CD8-positive, alpha-beta memory T cell (primary cell): ENCODE data around the gene FILIP1L. TPM values are rescaled to one million over a fixed set of nuclear protein-coding genes. Genes with fewer than 3 reads are reported as not detected.

Source experiments
- CTCF ChIA-PET: fragments of 350-600 bp; sonication (Branson Sonifier 250); formaldehyde crosslinking; loops from one replicate; lab custom pipeline; 2021; ENCODE audit warnings: antibody characterized with exemption; lab: Charles Lee
- POLR2A ChIA-PET: fragments of 350-600 bp; sonication (Branson Sonifier 250); formaldehyde crosslinking; loops from one replicate; lab custom pipeline; 2021; ENCODE audit warnings: antibody characterized with exemption; lab: Charles Lee
- DNase-seq, 5 donors: peaks; one replicate each; pipeline versions ENCODE4 v3.0.0 to v3.0.0-alpha.2; 2020 to 2022; ENCODE audit warnings: mixed read lengths in 1 of 5
- H3K27ac ChIP-seq: one replicate; pipeline ENCODE4 v1.7.0; 2013; ENCODE audit warnings: low read depth, mild to moderate bottlenecking, low read length, moderate library complexity
- H3K27me3 ChIP-seq: 2 replicates; pipeline ENCODE4 v1.7.0; 2013; ENCODE audit warnings: low read length, mild to moderate bottlenecking; ENCODE audit not compliant: insufficient read depth, poor library complexity, severe bottlenecking
- H3K36me3 ChIP-seq: 2 replicates; pipeline ENCODE4 v1.7.0; 2013; ENCODE audit warnings: mild to moderate bottlenecking, low read length, moderate library complexity; ENCODE audit not compliant: insufficient read depth
- H3K4me1 ChIP-seq: 2 replicates; pipeline ENCODE4 v1.7.0; 2013; ENCODE audit warnings: mild to moderate bottlenecking, low read length, moderate library complexity; ENCODE audit not compliant: insufficient read depth
- H3K4me3 ChIP-seq: 2 replicates; pipeline ENCODE4 v1.7.0; 2013; ENCODE audit warnings: mild to moderate bottlenecking, low read length
- H3K9me3 ChIP-seq: 2 replicates; pipeline ENCODE4 v1.7.0; 2013; ENCODE audit warnings: mild to moderate bottlenecking, low read length
- H3K27ac Mint-ChIP-seq, 8 donors: one replicate each; pipeline ENCODE4 v1.8.0; 2020 to 2021; ENCODE audit warnings: mixed read lengths in 8 of 8, mild to moderate bottlenecking in 6 of 8, inconsistent platforms in 3 of 8, moderate library complexity in 3 of 8
- H3K27me3 Mint-ChIP-seq, 2 donors: one replicate each; pipeline ENCODE4 v1.8.0; 2020 to 2021; ENCODE audit warnings: mixed read lengths in 2 of 2, mild to moderate bottlenecking in 1 of 2, moderate library complexity in 1 of 2
- H3K36me3 Mint-ChIP-seq, 3 donors: one replicate each; pipeline ENCODE4 v1.8.0; 2020 to 2021; ENCODE audit warnings: mixed read lengths in 3 of 3, inconsistent platforms in 1 of 3, mild to moderate bottlenecking in 1 of 3
- H3K4me1 Mint-ChIP-seq, 3 donors: one replicate each; pipeline ENCODE4 v1.8.0; 2020 to 2021; ENCODE audit warnings: mixed read lengths in 3 of 3, inconsistent platforms in 1 of 3, mild to moderate bottlenecking in 1 of 3
- H3K4me3 Mint-ChIP-seq, 7 donors: one replicate each; pipeline ENCODE4 v1.8.0; 2020 to 2021; ENCODE audit warnings: mixed read lengths in 7 of 7, mild to moderate bottlenecking in 6 of 7, moderate library complexity in 4 of 7, inconsistent platforms in 2 of 7
- H3K9me3 Mint-ChIP-seq, 5 donors: one replicate each; pipeline ENCODE4 v1.8.0; 2020 to 2022; ENCODE audit warnings: mixed read lengths in 5 of 5, mild to moderate bottlenecking in 3 of 5, moderate library complexity in 2 of 5, inconsistent platforms in 1 of 5
- polyA plus RNA-seq: library from polyadenylated mRNA; unstranded; fragments of 300-500 nt; fragmentation: Illumina TruSeq; gene quantifications from one replicate; pipeline ENCODE4 v1.2.3, GENCODE V29; 2021
- total RNA-seq, 2 experiments: library from RNA; stranded (reverse); gene quantifications; one replicate each; pipeline ENCODE4 v1.2.3, GENCODE V29; 2021

Gene FILIP1L
- total and polyA plus RNA-seq, 3 experiments from 2014 or later = 0.12 to 0.27 (median 0.20) TPM

- Histone ChIP-seq H3K27ac (no peak overlapping the region), H3K27me3 (no peaks in the 10 kb centered on the region), H3K36me3 (no peaks in the 10 kb centered on the region), H3K4me1 (no peaks in the 10 kb centered on the region), H3K4me3 (no peak overlapping the region), H3K9me3 (no peaks in the 10 kb centered on the region)
- Mint-ChIP-seq H3K27ac (no peak overlapping the region), H3K4me1 (no peaks in the 10 kb centered on the region), H3K4me3 (no peak overlapping the region), H3K27me3 (no peaks in the 10 kb centered on the region), H3K36me3 (peaks cover 0 to 5% (median 0%) of the 10 kb centered on the region in 3 donors), H3K9me3 (no peaks in the 10 kb centered on the region)
- POLR2A ChIA-PET = no interaction called here
- DNase-seq = no peak
- CTCF ChIA-PET = no interaction called here
Observed at GRCh38 chr3:99901200-99901926, 212.9 kb downstream of the FILIP1L start.

DNA sequence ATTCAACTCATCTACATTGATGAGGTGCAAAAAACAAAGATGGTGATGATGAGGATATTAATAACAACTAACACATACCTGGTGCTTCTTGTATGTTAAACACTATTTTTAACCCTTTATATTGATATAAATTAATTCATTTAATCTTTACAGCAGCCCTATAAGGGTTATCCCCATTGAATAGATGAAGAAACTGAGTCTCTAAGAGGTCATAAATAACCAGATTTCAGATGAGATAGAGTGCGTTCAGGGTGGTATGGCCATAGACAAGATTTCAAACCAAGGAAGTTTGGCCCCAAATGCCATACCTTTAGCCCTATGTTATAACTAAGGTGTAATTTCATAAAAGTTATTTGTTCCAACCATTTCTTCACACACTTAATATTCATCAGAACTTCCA lies 214.1 kb downstream of the FILIP1L start:
- H3K4me1 Mint-ChIP-seq = peaks cover 0 to 7% (median 0%) of the 10 kb centered on the region in 3 donors
- peaks cover 0 to 7% (median 0%) of the 10 kb centered on the region in 3 donors for H3K36me3 Mint-ChIP-seq
- no peak overlapping the region for H3K4me3 Mint-ChIP-seq
- H3K36me3 ChIP-seq = no peaks in the 10 kb centered on the region
- no peaks in the 10 kb centered on the region for H3K27me3 ChIP-seq
- no peaks in the 10 kb centered on the region for H3K9me3 Mint-ChIP-seq
- H3K27ac ChIP-seq = no peak overlapping the region
- no peaks in the 10 kb centered on the region for H3K9me3 ChIP-seq
- ChIA-PET CTCF (no interaction called here), POLR2A (no interaction called here)
- no peaks in the 10 kb centered on the region for H3K27me3 Mint-ChIP-seq
- no peak overlapping the region for H3K4me3 ChIP-seq
- DNase-seq = no peak
- no peak overlapping the region for H3K27ac Mint-ChIP-seq
- H3K4me1 ChIP-seq = no peaks in the 10 kb centered on the region

DNA sequence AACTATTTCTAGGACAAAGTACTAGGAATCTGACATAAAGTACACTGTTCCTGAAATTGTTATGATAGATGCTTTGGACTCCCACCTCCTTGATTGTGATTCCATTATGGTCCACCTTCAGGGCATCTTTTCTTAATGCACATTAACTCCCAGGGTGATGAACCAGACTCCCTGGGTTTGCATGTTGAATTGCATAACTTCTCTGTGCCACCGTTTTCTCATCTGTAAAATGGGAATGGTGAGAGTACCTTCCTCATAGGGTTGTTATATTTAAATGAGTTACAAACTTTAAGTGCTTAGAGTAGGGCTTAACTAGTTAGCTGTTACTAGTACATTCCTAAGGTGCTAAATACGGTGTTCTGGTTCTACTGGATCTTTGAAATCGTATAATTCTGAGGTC lies 214.7 kb downstream of the FILIP1L start:
- CTCF ChIA-PET = no interaction called here
- no peaks in the 10 kb centered on the region for H3K27me3 ChIP-seq

DNA sequence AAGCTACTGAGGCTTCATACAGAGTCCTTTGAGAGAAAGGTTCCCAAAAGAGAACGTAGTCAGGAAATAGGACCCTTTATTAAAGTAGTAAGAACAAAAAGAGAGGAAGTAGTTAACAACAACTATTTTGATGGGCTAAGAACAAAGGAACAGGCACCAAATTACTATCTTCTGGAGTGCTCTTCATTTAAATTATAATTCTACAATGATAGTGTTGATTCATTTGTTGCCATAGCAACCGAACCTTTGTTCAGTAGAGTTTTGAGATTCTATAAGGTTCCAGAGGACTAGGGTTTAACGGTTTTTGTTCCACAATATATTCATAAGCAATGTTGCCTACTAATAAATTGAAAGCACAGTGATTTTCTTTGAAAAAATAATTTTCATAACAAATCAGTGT lies 217.8 kb downstream of the FILIP1L start:
- no peak overlapping the region for H3K4me3 ChIP-seq
- no peak overlapping the region for H3K4me3 Mint-ChIP-seq
- no peak overlapping the region for H3K27ac ChIP-seq
- POLR2A ChIA-PET = no interaction called here
- H3K36me3 ChIP-seq = no peaks in the 10 kb centered on the region
- no peak overlapping the region for H3K27ac Mint-ChIP-seq
- H3K4me1 Mint-ChIP-seq = peaks cover 0 to 14% (median 0%) of the 10 kb centered on the region in 3 donors
- no peaks in the 10 kb centered on the region for H3K27me3 Mint-ChIP-seq
- no peaks in the 10 kb centered on the region for H3K4me1 ChIP-seq
- no peaks in the 10 kb centered on the region for H3K9me3 Mint-ChIP-seq
- CTCF ChIA-PET = no interaction called here
- no peak for DNase-seq
- no peaks in the 10 kb centered on the region for H3K9me3 ChIP-seq
- no peaks in the 10 kb centered on the region for H3K27me3 ChIP-seq
- peaks cover 0 to 4% (median 3%) of the 10 kb centered on the region in 3 donors for H3K36me3 Mint-ChIP-seq

More for the DNA sequence above, 214.7 kb downstream of the FILIP1L start:
- H3K4me1 Mint-ChIP-seq = peaks cover 0 to 7% (median 0%) of the 10 kb centered on the region in 3 donors
- no peak overlapping the region for H3K27ac Mint-ChIP-seq
- H3K9me3 Mint-ChIP-seq = no peaks in the 10 kb centered on the region
- Histone ChIP-seq H3K4me1 (no peaks in the 10 kb centered on the region), H3K9me3 (no peaks in the 10 kb centered on the region), H3K4me3 (no peak overlapping the region), H3K36me3 (no peaks in the 10 kb centered on the region), H3K27ac (no peak overlapping the region)
- DNase-seq = no peak
- peaks cover 0 to 4% (median 0%) of the 10 kb centered on the region in 3 donors for H3K36me3 Mint-ChIP-seq
- POLR2A ChIA-PET = no interaction called here
- no peak overlapping the region for H3K4me3 Mint-ChIP-seq
- H3K27me3 Mint-ChIP-seq = no peaks in the 10 kb centered on the region

DNA sequence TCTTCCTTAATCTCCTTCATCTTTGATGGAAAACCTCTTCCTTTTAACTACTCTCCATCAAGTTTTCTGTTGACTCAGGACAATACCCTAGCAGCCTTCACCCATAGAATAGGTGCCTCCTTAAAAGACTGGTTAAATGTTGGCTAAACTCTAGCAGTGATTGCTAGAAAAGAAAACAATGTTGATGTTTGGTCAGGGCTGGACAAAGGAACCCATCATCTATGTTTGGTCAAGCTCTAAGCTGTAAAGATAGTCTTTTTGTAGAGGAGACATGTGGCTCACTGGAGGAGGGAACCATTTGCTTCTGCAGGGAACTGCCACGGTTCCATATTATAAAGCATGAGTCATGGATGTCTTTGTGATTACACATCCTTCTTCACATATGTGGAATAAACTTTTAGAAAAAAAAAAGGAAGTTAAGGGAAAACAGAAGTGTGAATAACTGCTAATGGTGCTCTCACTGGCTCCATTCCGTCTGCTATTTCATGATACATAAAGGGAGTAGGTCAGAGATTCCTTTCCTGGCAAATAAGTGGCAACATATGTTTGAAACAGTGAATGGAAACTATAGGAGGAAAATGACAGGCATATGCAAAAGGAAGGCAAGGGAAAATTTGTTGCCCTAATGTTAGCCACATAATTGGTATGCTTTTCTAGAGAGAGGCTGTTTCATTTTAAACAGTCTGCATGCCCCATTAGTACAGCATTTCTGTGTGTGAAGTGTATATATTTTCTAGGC lies 218.4 kb downstream of the FILIP1L start:
- H3K4me1 ChIP-seq = no peaks in the 10 kb centered on the region
- H3K9me3 Mint-ChIP-seq = no peaks in the 10 kb centered on the region
- H3K4me3 ChIP-seq = no peak overlapping the region
- no peak for DNase-seq
- H3K27me3 Mint-ChIP-seq = no peaks in the 10 kb centered on the region
- CTCF ChIA-PET = no interaction called here
- H3K4me1 Mint-ChIP-seq = peaks cover 0 to 14% (median 0%) of the 10 kb centered on the region in 3 donors
- H3K27ac Mint-ChIP-seq = peak overlapping the region in 1 of 8 donors; percentile 77
- H3K27me3 ChIP-seq = no peaks in the 10 kb centered on the region
- no peaks in the 10 kb centered on the region for H3K36me3 ChIP-seq
- no peaks in the 10 kb centered on the region for H3K9me3 ChIP-seq
- peaks cover 0 to 4% (median 3%) of the 10 kb centered on the region in 3 donors for H3K36me3 Mint-ChIP-seq
- H3K4me3 Mint-ChIP-seq = no peak overlapping the region
- POLR2A ChIA-PET = interaction anchor here (0.7 kb wide), 1 partner anchor 177 kb away, joined by 3 read pairs; no protein-coding TSS in a partner anchor
- no peak overlapping the region for H3K27ac ChIP-seq

- H3K27ac Mint-ChIP-seq = no peak overlapping the region
Observed at GRCh38 chr3:99895131-99895696, 219.1 kb downstream of the FILIP1L start.

DNA sequence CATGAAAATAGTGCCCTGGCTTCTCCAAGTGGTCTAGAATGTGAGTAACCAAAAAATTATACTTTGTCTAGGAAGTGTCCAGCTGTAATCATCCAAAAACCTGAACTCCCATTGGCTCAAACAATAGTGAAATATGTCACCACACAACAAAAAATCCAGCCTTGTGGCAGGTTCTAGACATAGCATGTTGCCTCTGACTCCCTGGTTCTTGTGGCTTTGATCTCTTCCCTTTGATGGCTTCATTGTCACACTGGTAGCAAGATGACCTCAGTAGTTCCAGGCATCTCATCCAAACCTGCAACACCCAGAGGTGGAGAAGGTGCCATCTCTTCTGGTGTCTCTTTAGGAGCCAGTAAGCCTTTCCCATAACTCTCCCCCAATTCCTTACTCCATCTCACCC lies 222.0 kb downstream of the FILIP1L start:
- Histone ChIP-seq H3K27ac (no peak overlapping the region), H3K36me3 (no peaks in the 10 kb centered on the region), H3K27me3 (no peaks in the 10 kb centered on the region), H3K4me3 (no peak overlapping the region), H3K9me3 (no peaks in the 10 kb centered on the region), H3K4me1 (no peaks in the 10 kb centered on the region)
- Mint-ChIP-seq H3K4me3 (no peak overlapping the region), H3K27me3 (no peaks in the 10 kb centered on the region), H3K36me3 (peaks cover 0 to 8% (median 4%) of the 10 kb centered on the region in 3 donors), H3K27ac (peak overlapping the region in 1 of 8 donors; percentile 41), H3K4me1 (peaks cover 0 to 14% (median 4%) of the 10 kb centered on the region in 3 donors), H3K9me3 (no peaks in the 10 kb centered on the region)
- POLR2A ChIA-PET = no interaction called here
- CTCF ChIA-PET = no interaction called here
- DNase-seq = no peak

More at GRCh38 chr3:99895131-99895696, 219.1 kb downstream of the FILIP1L start:
- no peak for DNase-seq
- no peak overlapping the region for H3K27ac ChIP-seq
- no peaks in the 10 kb centered on the region for H3K9me3 Mint-ChIP-seq
- no peak overlapping the region for H3K4me3 ChIP-seq
- H3K27me3 ChIP-seq = no peaks in the 10 kb centered on the region
- H3K4me1 ChIP-seq = no peaks in the 10 kb centered on the region
- POLR2A ChIA-PET = interaction anchor here (0.7 kb wide), 1 partner anchor 178 kb away, joined by 3 read pairs; no protein-coding TSS in a partner anchor
- H3K4me3 Mint-ChIP-seq = no peak overlapping the region
- H3K36me3 Mint-ChIP-seq = peaks cover 0 to 4% (median 4%) of the 10 kb centered on the region in 3 donors
- H3K27me3 Mint-ChIP-seq = no peaks in the 10 kb centered on the region
- CTCF ChIA-PET = interaction anchor here (0.8 kb wide), 1 partner anchor 64 kb away, joined by 3 read pairs; no protein-coding TSS in a partner anchor
- no peaks in the 10 kb centered on the region for H3K9me3 ChIP-seq
- no peaks in the 10 kb centered on the region for H3K36me3 ChIP-seq
- peaks cover 0 to 14% (median 0%) of the 10 kb centered on the region in 3 donors for H3K4me1 Mint-ChIP-seq
